H1 (cell line): ENCODE measurements around the gene TEX26. TPM values are rescaled to one million over a fixed set of nuclear protein-coding genes. Genes with fewer than 3 reads are reported as not detected.

Experiments used
- CTCF ChIA-PET: fragments of 300-600 bp; sonication (Branson Sonifier 250); formaldehyde crosslinking; loops from one replicate; lab custom pipeline; 2021; ENCODE audit not compliant: partially characterized antibody; lab: Charles Lee
- POLR2A ChIA-PET: fragments of 300-600 bp; sonication (Branson Sonifier 250); formaldehyde crosslinking; loops from one replicate; lab custom pipeline; 2021; ENCODE audit warnings: inconsistent platforms; ENCODE audit not compliant: partially characterized antibody; lab: Charles Lee
- DNase-seq, 2 experiments: peaks; one replicate each; pipeline versions ENCODE4 v3.0.0 to v3.0.0-alpha.2; 2010 to 2022; ENCODE audit warnings: low spot score in 2 of 2, low read depth in 1 of 2, mixed read lengths in 1 of 2
- FAIRE-seq: peaks from 2 replicates; lab custom pipeline; 2011; peaks lifted over from hg19 to GRCh38; lab: Jason Lieb, UNC
- H2AFZ ChIP-seq: 2 replicates; pipeline ENCODE4 v1.8.1; 2012; ENCODE audit warnings: low read length, inconsistent platforms
- H2AK5ac ChIP-seq: 2 replicates; pipeline ENCODE4 v1.6.1; 2013; ENCODE audit warnings: low read depth, low read length
- H2BK120ac ChIP-seq: replicated peaks from 2 replicates; pipeline ENCODE3; 2013; ENCODE audit warnings: low read depth, low read length, inconsistent platforms
- H2BK12ac ChIP-seq: 2 replicates; pipeline ENCODE4 v1.6.1; 2013; ENCODE audit warnings: low read depth, low read length
- H2BK15ac ChIP-seq: 2 replicates; pipeline ENCODE4 v1.6.1; 2013; ENCODE audit warnings: low read length
- H2BK20ac ChIP-seq: 2 replicates; pipeline ENCODE4 v1.6.1; 2013; ENCODE audit warnings: low read length
- H2BK5ac ChIP-seq: 2 replicates; pipeline ENCODE4 v1.6.1; 2013; ENCODE audit warnings: low read depth, low read length
- H3K14ac ChIP-seq: 2 replicates; pipeline ENCODE4 v1.6.1; 2013; ENCODE audit warnings: inconsistent platforms; ENCODE audit not compliant: insufficient read length
- H3K18ac ChIP-seq: 2 replicates; pipeline ENCODE4 v1.6.1; 2013; ENCODE audit warnings: low read length; ENCODE audit errors: extremely low read depth
- H3K23ac ChIP-seq: 2 replicates; pipeline ENCODE4 v1.6.1; 2013; ENCODE audit warnings: inconsistent platforms; ENCODE audit not compliant: insufficient read length
- H3K23me2 ChIP-seq: 2 replicates; pipeline ENCODE4 v1.6.1; 2013; ENCODE audit warnings: low read depth, low read length
- H3K27ac ChIP-seq: 2 replicates; pipeline ENCODE4 v1.6.1; 2011; ENCODE audit warnings: low read depth, low read length, inconsistent platforms
- H3K27me3 ChIP-seq, 4 experiments: replicated peaks in 1 of 4; 1 replicate in 1 of 4; 2 replicates in 3 of 4; pipeline versions ENCODE4 v1.6.1 to v1.8.1; 2011 to 2013; ENCODE audit warnings: low read length in 3 of 4, mild to moderate bottlenecking in 3 of 4, inconsistent platforms in 2 of 4, mixed read lengths in 2 of 4, moderate library complexity in 1 of 4; ENCODE audit not compliant: control insufficient read depth in 3 of 4, insufficient read depth in 3 of 4; ENCODE audit errors: extremely low read depth in 1 of 4
- H3K36me3 ChIP-seq, 4 experiments: 2 replicates each; pipeline versions ENCODE4 v1.6.1 to v1.8.1; 2011 to 2013; ENCODE audit warnings: mild to moderate bottlenecking in 4 of 4, low read length in 3 of 4, moderate library complexity in 2 of 4, control low read depth in 1 of 4, inconsistent platforms in 1 of 4; ENCODE audit not compliant: insufficient read depth in 4 of 4, control insufficient read depth in 2 of 4
- H3K4ac ChIP-seq: replicated peaks from 2 replicates; pipeline ENCODE3; 2013; ENCODE audit warnings: low read length, low read depth, mixed read lengths, inconsistent platforms; ENCODE audit not compliant: insufficient read length
- H3K4me1 ChIP-seq, 4 experiments: replicated peaks in 1 of 4; 1 replicate in 1 of 4; 2 replicates in 3 of 4; pipeline versions ENCODE4 v1.6.1 to v1.8.1; 2011 to 2013; ENCODE audit warnings: low read length in 3 of 4, inconsistent platforms in 2 of 4, mixed read lengths in 1 of 4; ENCODE audit not compliant: insufficient read depth in 4 of 4, control insufficient read depth in 3 of 4
- H3K4me2 ChIP-seq, 2 experiments: 2 replicates each; pipeline versions ENCODE4 v1.6.1 to v1.8.1; 2011 to 2013; ENCODE audit warnings: low read depth in 2 of 2, low read length in 2 of 2, control low read depth in 1 of 2, inconsistent platforms in 1 of 2, mild to moderate bottlenecking in 1 of 2; ENCODE audit not compliant: insufficient read depth in 1 of 2
- H3K4me3 ChIP-seq, 4 experiments: fragments of 200-600, 300-600 bp in 1 of 4; sonication (generic), shearing (Covaris generic), sonication (Bioruptor Twin) in 1 of 4; 2 replicates each; pipeline versions ENCODE4 v1.5.1 to v1.8.1; 2011 to 2016; ENCODE audit warnings: low read length in 4 of 4, low read depth in 3 of 4, control low read depth in 2 of 4, inconsistent platforms in 2 of 4, mild to moderate bottlenecking in 2 of 4, mixed read lengths in 1 of 4, moderate library complexity in 1 of 4; ENCODE audit not compliant: insufficient read depth in 2 of 4; ENCODE audit errors: extremely low read depth in 1 of 4
- H3K56ac ChIP-seq: replicated peaks from 2 replicates; pipeline ENCODE3; 2013; ENCODE audit warnings: low read depth, mild to moderate bottlenecking, mixed read lengths, low read length, inconsistent platforms; ENCODE audit not compliant: insufficient read length
- H3K79me1 ChIP-seq: 2 replicates; pipeline ENCODE4 v1.6.1; 2013; ENCODE audit warnings: low read depth, low read length, control low read depth
- H3K79me2 ChIP-seq, 2 experiments: 2 replicates each; pipeline versions ENCODE4 v1.6.1 to v1.8.1; 2012 to 2013; ENCODE audit warnings: low read length in 2 of 2, mild to moderate bottlenecking in 2 of 2, inconsistent platforms in 1 of 2; ENCODE audit not compliant: insufficient read depth in 2 of 2, control insufficient read depth in 1 of 2
- H3K9ac ChIP-seq, 4 experiments: replicated peaks in 1 of 4; 1 replicate in 1 of 4; 2 replicates in 3 of 4; pipeline versions ENCODE4 v1.6.1 to v1.8.1; 2011 to 2013; ENCODE audit warnings: low read depth in 3 of 4, low read length in 3 of 4, control low read depth in 2 of 4, mild to moderate bottlenecking in 2 of 4, moderate library complexity in 2 of 4, inconsistent platforms in 1 of 4; ENCODE audit errors: extremely low read depth in 1 of 4
- H3K9me3 ChIP-seq, 2 experiments: 2 replicates each; pipeline versions ENCODE4 v1.6.1 to v1.8.1; 2012 to 2013; ENCODE audit warnings: mild to moderate bottlenecking in 2 of 2, moderate library complexity in 2 of 2, control low read depth in 1 of 2, inconsistent platforms in 1 of 2, low read depth in 1 of 2, low read length in 1 of 2, mixed read lengths in 1 of 2; ENCODE audit not compliant: insufficient read depth in 2 of 2
- H4K20me1 ChIP-seq, 2 experiments: replicated peaks in 1 of 2; 2 replicates each; pipeline versions ENCODE3 to v1.8.1; 2011 to 2013; ENCODE audit warnings: inconsistent platforms in 2 of 2, low read length in 2 of 2, mild to moderate bottlenecking in 1 of 2; ENCODE audit not compliant: insufficient read depth in 2 of 2, control insufficient read depth in 1 of 2
- H4K5ac ChIP-seq: 2 replicates; pipeline ENCODE4 v1.6.1; 2013; ENCODE audit warnings: low read length, low read depth, mixed read lengths, inconsistent platforms; ENCODE audit not compliant: insufficient read length
- H4K8ac ChIP-seq: 2 replicates; pipeline ENCODE4 v1.8.0; 2013; ENCODE audit warnings: mild to moderate bottlenecking, moderate library complexity, low read length, inconsistent platforms; ENCODE audit not compliant: insufficient read depth; ENCODE audit errors: extremely low read depth
- H4K91ac ChIP-seq: replicated peaks from 2 replicates; pipeline ENCODE3; 2013; ENCODE audit warnings: low read length, mixed read lengths, inconsistent platforms; ENCODE audit not compliant: insufficient read length
- E2F6 ChIP-seq: IDR thresholded peaks from 2 replicates; pipeline ENCODE4 v1.6.1; 2012; ENCODE audit warnings: inconsistent platforms
- NANOG ChIP-seq: IDR thresholded peaks from 2 replicates; pipeline ENCODE4 v1.6.1; 2011; ENCODE audit warnings: low read length, low read depth, mild to moderate bottlenecking, inconsistent platforms; ENCODE audit not compliant: insufficient read depth, poor library complexity, severe bottlenecking
- RAD21 ChIP-seq, 2 experiments: IDR thresholded peaks in 1 of 2; conservative IDR thresholded peaks in 1 of 2; 2 replicates each; pipeline ENCODE4 v1.6.1; 2011; ENCODE audit warnings: low read depth in 2 of 2, low read length in 2 of 2, improper control_type of control experiment in 1 of 2, inconsistent platforms in 1 of 2, mild to moderate bottlenecking in 1 of 2, moderate library complexity in 1 of 2
- SP4 ChIP-seq: IDR thresholded peaks from 2 replicates; pipeline ENCODE4 v1.6.1; 2012; ENCODE audit warnings: low read length, inconsistent platforms
- SUZ12 ChIP-seq: fragments of 200-600 bp; sonication (generic); IDR thresholded peaks from 2 replicates; pipeline ENCODE4 v1.6.1; 2012; ENCODE audit warnings: mild to moderate bottlenecking, inconsistent platforms, low read length, moderate library complexity, mixed read lengths
- WGBS, 2 experiments: shearing (Covaris generic) in 1 of 2; methylation state at CpG; one replicate each; pipeline versions ENCODE4 v1.1.6 to v1.1.7; 2013 to 2015; ENCODE audit warnings: low lambda C conversion rate in 2 of 2, mixed read lengths in 2 of 2, inconsistent platforms in 1 of 2, low coverage in 1 of 2, missing lambda C conversion rate in 1 of 2; ENCODE audit not compliant: insufficient replicate concordance in 2 of 2, insufficient coverage in 1 of 2, insufficient read length in 1 of 2; ENCODE audit errors: extremely low coverage in 1 of 2, missing lambda C conversion rate in 1 of 2; 5-methylcytosine and 5-hydroxymethylcytosine counted together
- polyA plus RNA-seq, 7 experiments: library from polyadenylated mRNA; depleted of rRNA in 3 of 7; stranded (reverse) in 5 of 7; unstranded in 2 of 7; fragments of >200 nt in 5 of 7; fragments of 200-250 nt in 2 of 7; gene quantifications; 1 replicate in 5 of 7; 2 replicates in 1 of 7; 4 replicates in 1 of 7; pipeline versions ENCODE4 v1.2.1 to v1.2.3, GENCODE V29; 2011 to 2013; ENCODE audit warnings: missing spikeins in 2 of 7, mixed read lengths in 2 of 7
- total RNA-seq: library from RNA; stranded (reverse); fragmentation: NEBNext Ultra II Directional; extraction: Animal tissue kit (Norgen Biotek cat#: 25700); gene quantifications from 2 replicates; pipeline ENCODE4 v1.2.1, GENCODE V29; 2021

Gene TEX26
- total and polyA plus RNA-seq, 2 of the 8 experiments (the other 6 are each of a cell fraction or from before 2014, with no cell fraction given): not detected

- no peak overlapping the region for H2BK5ac ChIP-seq
- DNase-seq (no peak), FAIRE-seq (no peak)
- no peak overlapping the region for H3K27ac ChIP-seq
- H4K20me1 ChIP-seq: no peaks in the 10 kb centered on the region
- ChIA-PET CTCF (no interaction called here), POLR2A (no interaction called here)
- no peaks in the 10 kb centered on the region for H3K27me3 ChIP-seq
- H3K4ac ChIP-seq: no peak overlapping the region
- no peak overlapping the region for H2BK12ac ChIP-seq
- H3K23me2 ChIP-seq: no peaks in the 10 kb centered on the region
- no peak overlapping the region for H3K4me3 ChIP-seq
- no peak overlapping the region for H2BK120ac ChIP-seq
- H3K23ac ChIP-seq: no peak overlapping the region
- no peak for TF ChIP-seq SP4
- no peak for TF ChIP-seq RAD21 (IDR thresholded peaks at IDR 0.05 in 1 of 2, conservative IDR thresholded peaks at IDR 0.05 in 1 of 2; ENCODE audit: low read depth in 2 of 2, low read length in 2 of 2)
- TF ChIP-seq NANOG: no peak
- TF ChIP-seq SUZ12: no peak
- no peak for TF ChIP-seq E2F6
- no peaks in the 10 kb centered on the region for H3K36me3 ChIP-seq
- no peak overlapping the region for H3K9ac ChIP-seq
- no peak overlapping the region for H3K56ac ChIP-seq
- WGBS, 2 experiments: 80% methylated on average over 2 of the region's 2 CpGs; no CpG with 5 or more reads in 1 of the 2 experiments
- H2BK20ac ChIP-seq: no peak overlapping the region
- no peak overlapping the region for H2BK15ac ChIP-seq
- H3K79me2 ChIP-seq: no peaks in the 10 kb centered on the region
- no peaks in the 10 kb centered on the region for H3K79me1 ChIP-seq
- no peak overlapping the region for H4K5ac ChIP-seq
- no peak overlapping the region for H2AFZ ChIP-seq
- no peak overlapping the region for H3K18ac ChIP-seq
- no peaks in the 10 kb centered on the region for H3K9me3 ChIP-seq
- no peaks in the 10 kb centered on the region for H3K4me1 ChIP-seq
- H3K4me2 ChIP-seq: no peak overlapping the region
- H2AK5ac ChIP-seq: no peak overlapping the region
- H4K91ac ChIP-seq: no peak overlapping the region
- no peak overlapping the region for H4K8ac ChIP-seq
- H3K14ac ChIP-seq: no peak overlapping the region
These were observed 41.9 kb downstream of the TEX26 start for GRCh38 chr13:30974350-30974749.
